Endothelial cell of umbilical vein (primary cell): ENCODE data around the gene OR2A25.

Experiments used
- CTCF ChIP-seq, 2 donors: IDR thresholded peaks; 1 replicate in 1 of 2; 2 replicates in 1 of 2; pipeline ENCODE4 v1.5.1; 2011; ENCODE audit warnings: low read length in 2 of 2, mild to moderate bottlenecking in 2 of 2, moderate library complexity in 2 of 2, control low read depth in 1 of 2, inconsistent platforms in 1 of 2, low read depth in 1 of 2; ENCODE audit not compliant: insufficient read depth in 1 of 2; ENCODE audit errors: extremely low read depth in 1 of 2
- EZH2 ChIP-seq: IDR thresholded peaks from 2 replicates; pipeline ENCODE4 v1.6.1; 2012; ENCODE audit warnings: borderline replicate concordance, low read depth, mild to moderate bottlenecking, moderate library complexity, low read length, inconsistent platforms; ENCODE audit not compliant: severe bottlenecking
- POLR2A ChIP-seq: IDR thresholded peaks from 2 replicates; pipeline ENCODE4 v1.6.1; 2012; ENCODE audit warnings: low read depth, mild to moderate bottlenecking, control low read depth, low read length
- POLR2AphosphoS5 ChIP-seq: IDR thresholded peaks from 2 replicates; pipeline ENCODE4 v1.6.1; 2012; ENCODE audit warnings: low read depth, mild to moderate bottlenecking, control low read depth, low read length, moderate library complexity; ENCODE audit not compliant: insufficient read depth

- TF ChIP-seq CTCF (IDR thresholded peaks at IDR 0.05; ENCODE audit: extremely low read depth in 1 of 2, insufficient read depth in 1 of 2, low read depth in 1 of 2, low read length in 2 of 2) (no peak), POLR2AphosphoS5 (no peak), POLR2A (no peak), EZH2 (no peak)
Measured at GRCh38 chr7:144020340-144020739, 49.3 kb upstream of the OR2A25 start.
